NB4 (cell line): ENCODE results near the gene CTBP2.

Source experiments
- MYC ChIP-seq: IDR thresholded peaks from 2 replicates; pipeline ENCODE4 v1.6.1; 2011; ENCODE audit warnings: low read depth, low read length
- POLR2A ChIP-seq: IDR thresholded peaks from 2 replicates; pipeline ENCODE4 v1.6.1; 2011; ENCODE audit warnings: mild to moderate bottlenecking; ENCODE audit not compliant: insufficient read length; ENCODE audit errors: extremely low read depth
- TF ChIP-seq, protein P1 (sequence below): IDR thresholded peaks from one replicate; pipeline ENCODE4 v1.5.1; 2012; ENCODE audit warnings: low read depth, low read length

DNA sequence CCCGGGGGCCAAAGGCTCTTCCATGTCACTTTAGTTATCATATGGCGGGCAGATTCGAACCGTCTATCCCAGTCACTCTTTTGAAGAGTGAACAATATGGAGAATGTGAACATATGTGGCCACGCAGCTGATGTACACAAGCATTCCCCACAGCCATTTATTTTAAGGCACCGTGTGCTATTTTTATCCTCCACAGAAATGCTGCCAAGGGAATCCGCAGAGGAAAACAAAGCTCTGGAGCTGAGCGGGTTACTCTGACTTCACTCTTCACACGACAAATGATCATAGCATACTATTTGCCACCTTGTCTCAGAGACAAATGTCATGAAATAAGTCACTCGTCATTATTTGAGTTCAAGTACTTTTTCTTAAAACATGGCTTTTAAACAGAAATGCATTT is 100.3 kb downstream of the CTBP2 start:
- TF ChIP-seq, protein P1, sequence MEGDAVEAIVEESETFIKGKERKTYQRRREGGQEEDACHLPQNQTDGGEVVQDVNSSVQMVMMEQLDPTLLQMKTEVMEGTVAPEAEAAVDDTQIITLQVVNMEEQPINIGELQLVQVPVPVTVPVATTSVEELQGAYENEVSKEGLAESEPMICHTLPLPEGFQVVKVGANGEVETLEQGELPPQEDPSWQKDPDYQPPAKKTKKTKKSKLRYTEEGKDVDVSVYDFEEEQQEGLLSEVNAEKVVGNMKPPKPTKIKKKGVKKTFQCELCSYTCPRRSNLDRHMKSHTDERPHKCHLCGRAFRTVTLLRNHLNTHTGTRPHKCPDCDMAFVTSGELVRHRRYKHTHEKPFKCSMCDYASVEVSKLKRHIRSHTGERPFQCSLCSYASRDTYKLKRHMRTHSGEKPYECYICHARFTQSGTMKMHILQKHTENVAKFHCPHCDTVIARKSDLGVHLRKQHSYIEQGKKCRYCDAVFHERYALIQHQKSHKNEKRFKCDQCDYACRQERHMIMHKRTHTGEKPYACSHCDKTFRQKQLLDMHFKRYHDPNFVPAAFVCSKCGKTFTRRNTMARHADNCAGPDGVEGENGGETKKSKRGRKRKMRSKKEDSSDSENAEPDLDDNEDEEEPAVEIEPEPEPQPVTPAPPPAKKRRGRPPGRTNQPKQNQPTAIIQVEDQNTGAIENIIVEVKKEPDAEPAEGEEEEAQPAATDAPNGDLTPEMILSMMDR = no peak
- no peak for TF ChIP-seq POLR2A
- no peak for TF ChIP-seq MYC
